Measurements from ENCODE around the gene PLXNA2.

- TF ChIP-seq CTCF (IDR thresholded peaks at IDR 0.05 in 2 of 3, conservative IDR thresholded peaks at IDR 0.05 in 1 of 3; ENCODE audit: borderline replicate concordance in 1 of 3, insufficient read depth in 1 of 3, low read depth in 2 of 3, low read length in 2 of 3), result no peak
- TF ChIP-seq POLR2AphosphoS5 (IDR thresholded peaks at IDR 0.05; ENCODE audit: low read depth, low read length), result no peak
- TF ChIP-seq EZH2 (IDR thresholded peaks at IDR 0.05), result no peak
- TF ChIP-seq POLR2A (IDR thresholded peaks at IDR 0.05; ENCODE audit: borderline replicate concordance, extremely low read depth, insufficient read depth, insufficient read length), result no peak
- TF ChIP-seq ELF1 (IDR thresholded peaks at IDR 0.05; ENCODE audit: borderline replicate concordance, low read depth), result no peak
- TF ChIP-seq YY1 (IDR thresholded peaks at IDR 0.05; ENCODE audit: extremely low read depth, insufficient replicate concordance, low read depth, low read length), result no peak
- no peak for TF ChIP-seq SP1 (IDR thresholded peaks at IDR 0.05; ENCODE audit: low read depth)
- TF ChIP-seq EZH2phosphoT487 (IDR thresholded peaks at IDR 0.05; ENCODE audit: borderline replicate concordance), result no peak
- TF ChIP-seq REST (IDR thresholded peaks at IDR 0.05; ENCODE audit: low read depth), result no peak
- no peak for TF ChIP-seq TCF7L2 (IDR thresholded peaks at IDR 0.05; ENCODE audit: borderline replicate concordance, extremely low read depth, insufficient read depth, insufficient read length)
These were observed 205.9 kb downstream of the PLXNA2 start for GRCh38 chr1:208038303-208038702.

Data from HCT116 (cell line).